ENCODE measurements around the gene SLC27A3.
"Not testable (repeated sequence)": the region's sequence is repeated elsewhere in the genome, so short reads cannot be mapped to it uniquely, and the experiment has no call there.

The SLC27A3 gene

GRCh38 chr1:153780551-153780950 lies 5.3 kb downstream of the SLC27A3 start:
- no peak for DNase-seq

- DNase-seq = not testable (repeated sequence)
Measured at GRCh38 chr1:153782648-153783047, 7.4 kb downstream of the SLC27A3 start.

GRCh38 chr1:153783233-153784190 lies 8.3 kb downstream of the SLC27A3 start:
- peak; percentile 72 for DNase-seq

- DNase-seq = no peak
Measured at GRCh38 chr1:153786038-153786790, 11.0 kb downstream of the SLC27A3 start.

- no peak for DNase-seq
Measured at GRCh38 chr1:153789478-153790034, 14.3 kb downstream of the SLC27A3 start.

GRCh38 chr1:153790313-153790965 lies 15.2 kb downstream of the SLC27A3 start:
- DNase-seq = no peak

- no peak for DNase-seq
Measured at GRCh38 chr1:153790966-153791647, 15.9 kb downstream of the SLC27A3 start.

GRCh38 chr1:153791648-153792253 lies 16.5 kb downstream of the SLC27A3 start:
- no peak for DNase-seq

- DNase-seq = no peak
Measured at GRCh38 chr1:153792631-153793041, 17.4 kb downstream of the SLC27A3 start.

- no peak for DNase-seq
Measured at GRCh38 chr1:153793261-153793972, 18.2 kb downstream of the SLC27A3 start.

GRCh38 chr1:153793973-153794615 lies 18.9 kb downstream of the SLC27A3 start:
- no peak for DNase-seq

GRCh38 chr1:153794624-153795329 lies 19.6 kb downstream of the SLC27A3 start:
- DNase-seq = no peak

GRCh38 chr1:153795330-153795837 lies 20.2 kb downstream of the SLC27A3 start:
- no peak for DNase-seq

GRCh38 chr1:153795934-153796785 lies 21.0 kb downstream of the SLC27A3 start:
- DNase-seq = no peak

GRCh38 chr1:153796786-153797659 lies 21.8 kb downstream of the SLC27A3 start:
- DNase-seq = peak; percentile 37

- DNase-seq = no peak
Measured at GRCh38 chr1:153798468-153798780, 23.2 kb downstream of the SLC27A3 start.

GRCh38 chr1:153799016-153799415 lies 23.8 kb downstream of the SLC27A3 start:
- no peak for DNase-seq

Data from NCI-H187 treated with DMSO at 0.1 percent for 48 hours (cell line).